Mesendoderm (in vitro differentiated cells): Measurements from ENCODE around the gene CHD6.

ENCODE experiments used
- DNase-seq: peaks from one replicate; pipeline ENCODE4 v3.0.0; 2013
- H2AK5ac ChIP-seq: 2 replicates; pipeline ENCODE4 v1.6.1; 2013; ENCODE audit warnings: low read length, inconsistent platforms
- H2BK120ac ChIP-seq: 2 replicates; pipeline ENCODE4 v1.6.1; 2013; ENCODE audit warnings: low read depth, mild to moderate bottlenecking, low read length, moderate library complexity, mixed read lengths
- H2BK15ac ChIP-seq: replicated peaks from 2 replicates; pipeline ENCODE4 v1.6.1; 2013; ENCODE audit warnings: low read depth, mild to moderate bottlenecking, moderate library complexity
- H2BK5ac ChIP-seq: 2 replicates; pipeline ENCODE4 v1.6.1; 2013; ENCODE audit warnings: low read length, inconsistent platforms
- H3K18ac ChIP-seq: 2 replicates; pipeline ENCODE4 v1.6.1; 2013; ENCODE audit warnings: mild to moderate bottlenecking, low read length, mixed read lengths
- H3K23ac ChIP-seq: one replicate; pipeline ENCODE4 v1.6.1; 2013; ENCODE audit warnings: low read length
- H3K27ac ChIP-seq: 2 replicates; pipeline ENCODE4 v1.5.1; 2013; ENCODE audit warnings: low read depth, mild to moderate bottlenecking, inconsistent platforms, low read length, moderate library complexity
- H3K27me3 ChIP-seq: 2 replicates; pipeline ENCODE4 v1.6.1; 2013; ENCODE audit warnings: low read length, control low read depth, mild to moderate bottlenecking, inconsistent platforms; ENCODE audit not compliant: insufficient read depth, poor library complexity
- H3K36me3 ChIP-seq: 2 replicates; pipeline ENCODE4 v1.6.1; 2013; ENCODE audit warnings: low read length, inconsistent platforms; ENCODE audit not compliant: control insufficient read depth, insufficient read depth
- H3K4ac ChIP-seq: one replicate; pipeline ENCODE4 v1.6.1; 2013; ENCODE audit warnings: low read depth, mild to moderate bottlenecking, low read length, moderate library complexity
- H3K4me1 ChIP-seq: 2 replicates; pipeline ENCODE4 v1.6.1; 2013; ENCODE audit warnings: low read depth, low read length, inconsistent platforms; ENCODE audit not compliant: control insufficient read depth
- H3K4me2 ChIP-seq: 2 replicates; pipeline ENCODE4 v1.6.1; 2013; ENCODE audit warnings: low read length
- H3K4me3 ChIP-seq: 2 replicates; pipeline ENCODE4 v1.5.1; 2013; ENCODE audit warnings: mild to moderate bottlenecking, low read length
- H3K56ac ChIP-seq: one replicate; pipeline ENCODE4 v1.6.1; 2013; ENCODE audit warnings: low read length
- H3K79me1 ChIP-seq: 2 replicates; pipeline ENCODE4 v1.6.1; 2013; ENCODE audit warnings: low read length, inconsistent platforms
- H3K79me2 ChIP-seq: 2 replicates; pipeline ENCODE4 v1.6.1; 2013; ENCODE audit warnings: mild to moderate bottlenecking, low read length; ENCODE audit not compliant: control insufficient read depth, insufficient read depth
- H3K9ac ChIP-seq: 2 replicates; pipeline ENCODE4 v1.6.1; 2013; ENCODE audit warnings: low read length, inconsistent platforms
- H4K5ac ChIP-seq: one replicate; pipeline ENCODE4 v1.6.1; 2013; ENCODE audit warnings: low read length
- H4K8ac ChIP-seq: one replicate; pipeline ENCODE4 v1.6.1; 2013; ENCODE audit warnings: low read depth, mild to moderate bottlenecking, control low read depth, low read length, moderate library complexity
- WGBS: extraction: QIAGEN DNeasy Blood & Tissue Kit; methylation state at CpG from one replicate; pipeline ENCODE4 v1.1.7; 2013; ENCODE audit warnings: low lambda C conversion rate, missing lambda C conversion rate; ENCODE audit not compliant: insufficient coverage; ENCODE audit errors: extremely low coverage; 5-methylcytosine and 5-hydroxymethylcytosine counted together

CHD6 gene

DNA sequence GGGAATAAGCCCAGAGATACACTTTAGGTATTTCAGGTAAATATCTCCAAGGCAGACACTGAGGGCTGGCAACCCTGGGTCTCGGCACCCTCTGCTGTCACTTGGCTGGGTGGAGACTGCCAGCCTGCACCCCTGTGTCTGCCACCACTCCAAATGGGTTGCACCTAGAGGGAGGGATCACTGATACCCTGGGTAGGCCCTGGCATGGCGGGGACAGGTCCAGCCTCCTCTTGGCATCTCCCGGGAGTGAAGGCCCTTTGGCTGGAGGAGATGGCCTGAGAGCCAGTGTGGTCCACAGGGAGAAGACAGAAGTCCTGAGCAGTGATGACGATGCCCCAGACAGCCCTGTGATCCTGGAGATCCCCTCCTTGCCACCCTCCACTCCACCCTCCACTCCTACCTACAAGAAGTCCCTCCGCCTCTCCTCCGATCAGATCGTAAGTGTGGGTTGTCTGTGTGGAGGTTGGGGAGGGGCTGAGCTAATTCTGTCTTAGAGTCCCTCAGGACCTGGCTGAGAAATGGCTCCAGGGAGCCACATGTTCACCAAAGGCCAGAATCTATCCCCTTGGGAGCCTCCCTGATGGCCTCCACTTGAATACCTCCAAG lies 262.5 kb downstream of the CHD6 start:
- H2AK5ac ChIP-seq, result no peak overlapping the region
- no peaks in the 10 kb centered on the region for H3K27me3 ChIP-seq
- no peak overlapping the region for H3K9ac ChIP-seq
- H3K56ac ChIP-seq, result no peak overlapping the region
- no peaks in the 10 kb centered on the region for H3K4me1 ChIP-seq
- WGBS, result no CpG with 5 or more reads among the region's 7 CpGs
- H4K5ac ChIP-seq, result no peak overlapping the region
- no peak overlapping the region for H3K4me3 ChIP-seq
- no peak overlapping the region for H3K4ac ChIP-seq
- no peaks in the 10 kb centered on the region for H3K79me2 ChIP-seq
- no peak for DNase-seq
- H3K4me2 ChIP-seq, result no peak overlapping the region
- no peak overlapping the region for H2BK5ac ChIP-seq
- H3K79me1 ChIP-seq, result no peaks in the 10 kb centered on the region
- H3K27ac ChIP-seq, result no peak overlapping the region
- no peak overlapping the region for H3K23ac ChIP-seq
- no peak overlapping the region for H3K18ac ChIP-seq
- no peak overlapping the region for H2BK120ac ChIP-seq
- H4K8ac ChIP-seq, result no peak overlapping the region
- no peak overlapping the region for H2BK15ac ChIP-seq
- H3K36me3 ChIP-seq, result no peaks in the 10 kb centered on the region

GRCh38 chr20:41355192-41355591 lies 263.0 kb downstream of the CHD6 start:
- Histone ChIP-seq H3K4me1 (no peaks in the 10 kb centered on the region), H3K4me3 (no peak overlapping the region), H3K9ac (no peak overlapping the region), H3K79me2 (no peaks in the 10 kb centered on the region), H4K8ac (no peak overlapping the region), H2BK15ac (no peak overlapping the region), H2BK5ac (no peak overlapping the region), H3K4me2 (no peak overlapping the region), H3K56ac (no peak overlapping the region), H3K36me3 (no peaks in the 10 kb centered on the region), H3K18ac (no peak overlapping the region), H3K23ac (no peak overlapping the region), H3K27me3 (no peaks in the 10 kb centered on the region), H3K79me1 (no peaks in the 10 kb centered on the region), H3K27ac (no peak overlapping the region), H2BK120ac (no peak overlapping the region), H3K4ac (no peak overlapping the region), H2AK5ac (no peak overlapping the region), H4K5ac (no peak overlapping the region)
- no peak for DNase-seq
- no CpG with 5 or more reads among the region's 3 CpGs for WGBS

DNA sequence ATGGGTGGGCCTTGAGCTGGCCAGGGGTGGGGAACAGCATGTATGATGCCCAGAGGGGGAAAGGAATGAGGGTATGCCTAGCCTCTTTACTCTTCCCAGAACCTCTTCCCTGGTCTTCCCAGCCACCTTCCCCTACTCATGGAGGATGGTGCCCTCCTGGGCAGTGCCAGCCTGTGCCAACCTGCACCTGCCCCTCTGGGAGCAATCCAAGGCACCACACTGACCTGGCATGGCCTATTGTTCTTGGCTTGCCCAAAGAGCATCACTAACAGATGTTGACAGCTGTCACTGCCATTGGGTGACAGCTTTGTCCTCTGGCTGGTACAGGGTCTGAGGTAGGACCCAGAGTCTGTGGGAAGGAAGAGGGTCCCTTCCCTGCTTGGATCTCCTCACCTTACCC lies 264.6 kb downstream of the CHD6 start:
- H3K4me1 ChIP-seq, result no peaks in the 10 kb centered on the region
- H2AK5ac ChIP-seq, result no peak overlapping the region
- H3K18ac ChIP-seq, result no peak overlapping the region
- no peak overlapping the region for H3K27ac ChIP-seq
- H2BK5ac ChIP-seq, result no peak overlapping the region
- H3K4ac ChIP-seq, result no peak overlapping the region
- H4K8ac ChIP-seq, result no peak overlapping the region
- no peak overlapping the region for H2BK120ac ChIP-seq
- H3K23ac ChIP-seq, result no peak overlapping the region
- no peak overlapping the region for H3K4me3 ChIP-seq
- no peak overlapping the region for H3K9ac ChIP-seq
- no peak overlapping the region for H3K4me2 ChIP-seq
- no peak overlapping the region for H2BK15ac ChIP-seq
- no peaks in the 10 kb centered on the region for H3K27me3 ChIP-seq
- H3K56ac ChIP-seq, result no peak overlapping the region
- H3K79me2 ChIP-seq, result no peaks in the 10 kb centered on the region
- no peaks in the 10 kb centered on the region for H3K36me3 ChIP-seq
- DNase-seq, result no peak
- no peaks in the 10 kb centered on the region for H3K79me1 ChIP-seq
- no peak overlapping the region for H4K5ac ChIP-seq

- no peak overlapping the region for H3K4me2 ChIP-seq
- no peak overlapping the region for H2BK120ac ChIP-seq
- H2BK15ac ChIP-seq, result no peak overlapping the region
- H3K9ac ChIP-seq, result no peak overlapping the region
- no peak overlapping the region for H3K23ac ChIP-seq
- no peak overlapping the region for H4K8ac ChIP-seq
- H2BK5ac ChIP-seq, result no peak overlapping the region
- H3K79me1 ChIP-seq, result no peaks in the 10 kb centered on the region
- no CpG with 5 or more reads among the region's 5 CpGs for whole genome bisulfite sequencing
- H3K36me3 ChIP-seq, result no peaks in the 10 kb centered on the region
- H3K4ac ChIP-seq, result no peak overlapping the region
- no peaks in the 10 kb centered on the region for H3K79me2 ChIP-seq
- H2AK5ac ChIP-seq, result no peak overlapping the region
- no peak overlapping the region for H4K5ac ChIP-seq
- no peak overlapping the region for H3K4me3 ChIP-seq
- no peak overlapping the region for H3K18ac ChIP-seq
- peak; percentile 40 for DNase-seq
- H3K27ac ChIP-seq, result no peak overlapping the region
- no peak overlapping the region for H3K56ac ChIP-seq
- no peaks in the 10 kb centered on the region for H3K4me1 ChIP-seq
- no peaks in the 10 kb centered on the region for H3K27me3 ChIP-seq
Measured at GRCh38 chr20:41352666-41353065, 265.5 kb downstream of the CHD6 start.

DNA sequence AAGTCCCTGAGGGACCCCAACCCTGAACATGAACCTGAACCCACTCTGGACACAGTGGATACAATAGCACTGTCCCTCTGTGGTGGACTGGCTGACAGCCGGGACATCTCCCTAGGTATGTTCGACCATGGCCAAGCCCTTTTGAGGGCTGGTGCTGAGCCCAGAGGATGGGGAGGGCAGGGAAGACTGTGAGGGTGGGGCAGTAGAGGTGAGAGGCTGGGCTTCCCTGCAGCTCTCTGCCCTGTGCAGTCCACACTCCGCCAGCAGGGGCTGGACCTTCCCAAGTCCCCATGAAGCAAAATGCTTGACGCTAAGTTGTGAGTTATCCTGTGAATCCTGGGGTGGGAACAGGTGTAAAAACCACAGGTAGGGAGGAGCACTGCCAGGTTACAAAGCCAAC lies 266.1 kb downstream of the CHD6 start:
- peak; percentile 40 for DNase-seq
- Histone ChIP-seq H3K18ac (no peak overlapping the region), H3K9ac (no peak overlapping the region), H2BK5ac (no peak overlapping the region), H2AK5ac (no peak overlapping the region), H4K5ac (no peak overlapping the region), H3K23ac (no peak overlapping the region), H3K79me2 (no peaks in the 10 kb centered on the region), H3K56ac (no peak overlapping the region), H3K36me3 (no peaks in the 10 kb centered on the region), H3K4me3 (no peak overlapping the region), H3K4ac (no peak overlapping the region), H4K8ac (no peak overlapping the region), H2BK15ac (no peak overlapping the region), H3K4me2 (no peak overlapping the region), H3K27me3 (no peaks in the 10 kb centered on the region), H2BK120ac (no peak overlapping the region), H3K79me1 (no peaks in the 10 kb centered on the region), H3K4me1 (no peaks in the 10 kb centered on the region), H3K27ac (no peak overlapping the region)
- WGBS, result no CpG with 5 or more reads among the region's 4 CpGs
